Hepatocyte (in vitro differentiated cells): ENCODE measurements around the gene B4GALT2. TPM values are rescaled to one million over a fixed set of nuclear protein-coding genes. Genes with fewer than 3 reads are reported as not detected.

Experiments used
- DNase-seq: peaks from one replicate; pipeline ENCODE4 v3.0.0-alpha.2; 2016; ENCODE audit warnings: low spot score
- H2AFZ ChIP-seq: fragments of 200-600 bp; sonication (generic); 2 replicates; pipeline ENCODE4 v1.6.0; 2016; ENCODE audit warnings: antibody characterized with exemption, mild to moderate bottlenecking
- H3K27ac ChIP-seq: fragments of 200-600 bp; sonication (generic); 2 replicates; pipeline ENCODE4 v1.5.1; 2016; ENCODE audit warnings: mild to moderate bottlenecking
- H3K27me3 ChIP-seq: fragments of 200-600 bp; sonication (generic); 2 replicates; pipeline ENCODE4 v1.6.1; 2016
- H3K36me3 ChIP-seq: fragments of 200-600 bp; sonication (generic); replicated peaks from 2 replicates; pipeline ENCODE4 v1.5.1; 2016; ENCODE audit warnings: low read depth; ENCODE audit not compliant: insufficient read depth
- H3K4me1 ChIP-seq: fragments of 200-600 bp; sonication (generic); 2 replicates; pipeline ENCODE4 v1.5.1; 2016; ENCODE audit warnings: mild to moderate bottlenecking, moderate library complexity; ENCODE audit not compliant: insufficient read depth
- H3K4me2 ChIP-seq: fragments of 200-600 bp; sonication (generic); 2 replicates; pipeline ENCODE4 v1.6.0; 2016
- H3K4me3 ChIP-seq: fragments of 200-600 bp; sonication (generic); 2 replicates; pipeline ENCODE4 v1.5.1; 2016; ENCODE audit warnings: mild to moderate bottlenecking
- H3K79me2 ChIP-seq: fragments of 200-600 bp; sonication (generic); 2 replicates; pipeline ENCODE4 v1.6.0; 2017; ENCODE audit warnings: mild to moderate bottlenecking
- H3K9me2 ChIP-seq: fragments of 200-600 bp; sonication (generic); replicated peaks from 2 replicates; pipeline ENCODE4 v1.6.0; 2017; ENCODE audit warnings: mild to moderate bottlenecking; ENCODE audit not compliant: insufficient read depth
- H3K9me3 ChIP-seq: fragments of 200-600 bp; sonication (generic); 2 replicates; pipeline ENCODE4 v1.5.1; 2016; ENCODE audit warnings: low read depth, mild to moderate bottlenecking
- H4K20me1 ChIP-seq: fragments of 200-600 bp; sonication (generic); 2 replicates; pipeline ENCODE4 v1.6.0; 2016; ENCODE audit warnings: mild to moderate bottlenecking; ENCODE audit not compliant: insufficient read depth, poor library complexity, severe bottlenecking
- CTCF ChIP-seq: fragments of 200-600 bp; sonication (generic); IDR thresholded peaks from 2 replicates; pipeline ENCODE4 v1.5.1; 2016; ENCODE audit warnings: antibody characterized with exemption, mild to moderate bottlenecking; ENCODE audit not compliant: poor library complexity
- EZH2 ChIP-seq: fragments of 200-600 bp; sonication (generic); IDR thresholded peaks from 2 replicates; pipeline ENCODE4 v1.6.1; 2016; ENCODE audit warnings: antibody characterized with exemption, mild to moderate bottlenecking, borderline replicate concordance
- EZH2phosphoT487 ChIP-seq: fragments of 200-600 bp; sonication (generic); IDR thresholded peaks from one replicate; pipeline ENCODE4 v1.6.1; 2018; ENCODE audit warnings: antibody characterized with exemption, mild to moderate bottlenecking, low read depth, moderate library complexity; ENCODE audit not compliant: unreplicated experiment, severe bottlenecking
- WGBS: methylation state at CpG from one replicate; pipeline ENCODE4 v1.1.6; 2016; ENCODE audit warnings: low lambda C conversion rate; ENCODE audit errors: missing lambda C conversion rate; 5-methylcytosine and 5-hydroxymethylcytosine counted together
- polyA plus RNA-seq: library from polyadenylated mRNA; unstranded; fragments of >200 nt; fragmentation: Nextera tagmentation; extraction: Ambion mirVana; gene quantifications from 2 replicates; pipeline ENCODE4 v1.2.1, GENCODE V29; 2016
- total RNA-seq: library from RNA; depleted of rRNA; stranded (reverse); fragments of >200 nt; gene quantifications from 2 replicates; pipeline ENCODE4 v1.2.3, GENCODE V29; 2014

The B4GALT2 gene
- total and polyA plus RNA-seq, 2 experiments from 2014 or later: 48.2 to 68.8 TPM

- H3K79me2 ChIP-seq: no peaks in the 10 kb centered on the region
- H2AFZ ChIP-seq: no peak overlapping the region
- no peak for DNase-seq
- no peaks in the 10 kb centered on the region for H3K9me2 ChIP-seq
- WGBS: 94% methylated on average over 8 of the region's 8 CpGs
- H3K9me3 ChIP-seq: no peaks in the 10 kb centered on the region
- H3K4me1 ChIP-seq: no peaks in the 10 kb centered on the region
- TF ChIP-seq EZH2phosphoT487 (no peak), EZH2 (no peak), CTCF (no peak)
- H3K36me3 ChIP-seq: no peaks in the 10 kb centered on the region
- H3K27me3 ChIP-seq: no peaks in the 10 kb centered on the region
- no peak overlapping the region for H3K4me3 ChIP-seq
- H3K27ac ChIP-seq: no peak overlapping the region
- no peak overlapping the region for H3K4me2 ChIP-seq
- no peaks in the 10 kb centered on the region for H4K20me1 ChIP-seq
These were observed 18.2 kb upstream of the B4GALT2 start for GRCh38 chr1:43960798-43961197.

GRCh38 chr1:43961692-43962091 lies 17.3 kb upstream of the B4GALT2 start:
- no peaks in the 10 kb centered on the region for H4K20me1 ChIP-seq

GRCh38 chr1:43962324-43962723 lies 16.7 kb upstream of the B4GALT2 start:
- H4K20me1 ChIP-seq: no peaks in the 10 kb centered on the region
- H3K9me2 ChIP-seq: no peaks in the 10 kb centered on the region
- TF ChIP-seq EZH2phosphoT487 (no peak), CTCF (no peak), EZH2 (no peak)
- H3K36me3 ChIP-seq: no peaks in the 10 kb centered on the region
- H2AFZ ChIP-seq: no peak overlapping the region
- H3K27ac ChIP-seq: no peak overlapping the region
- H3K27me3 ChIP-seq: no peaks in the 10 kb centered on the region
- WGBS: 96% methylated on average over 2 of the region's 2 CpGs
- no peak overlapping the region for H3K4me2 ChIP-seq
- no peak for DNase-seq
- no peaks in the 10 kb centered on the region for H3K9me3 ChIP-seq
- H3K4me3 ChIP-seq: no peak overlapping the region
- no peaks in the 10 kb centered on the region for H3K4me1 ChIP-seq
- H3K79me2 ChIP-seq: no peaks in the 10 kb centered on the region

More at GRCh38 chr1:43961692-43962091, 17.3 kb upstream of the B4GALT2 start:
- TF ChIP-seq CTCF: no peak
- TF ChIP-seq EZH2: no peak
- TF ChIP-seq EZH2phosphoT487: no peak
- Histone ChIP-seq H3K27me3 (no peaks in the 10 kb centered on the region), H3K79me2 (no peaks in the 10 kb centered on the region), H3K36me3 (no peaks in the 10 kb centered on the region), H3K9me2 (no peaks in the 10 kb centered on the region), H3K4me3 (no peak overlapping the region), H2AFZ (no peak overlapping the region), H3K4me1 (no peaks in the 10 kb centered on the region), H3K9me3 (no peaks in the 10 kb centered on the region), H3K27ac (no peak overlapping the region), H3K4me2 (no peak overlapping the region)
- DNase-seq: no peak
- WGBS: 100% methylated on average over 3 of the region's 3 CpGs

- H3K36me3 ChIP-seq: no peaks in the 10 kb centered on the region
- no peak overlapping the region for H3K4me3 ChIP-seq
- no peak overlapping the region for H3K27ac ChIP-seq
- no peak overlapping the region for H3K4me2 ChIP-seq
- H3K27me3 ChIP-seq: no peaks in the 10 kb centered on the region
- WGBS: 95% methylated on average over 3 of the region's 3 CpGs
- no peak for TF ChIP-seq CTCF
- TF ChIP-seq EZH2phosphoT487: no peak
- TF ChIP-seq EZH2: no peak
- no peaks in the 10 kb centered on the region for H3K4me1 ChIP-seq
- no peaks in the 10 kb centered on the region for H3K9me3 ChIP-seq
- no peak overlapping the region for H2AFZ ChIP-seq
- no peaks in the 10 kb centered on the region for H3K79me2 ChIP-seq
- no peaks in the 10 kb centered on the region for H4K20me1 ChIP-seq
- no peak for DNase-seq
- no peaks in the 10 kb centered on the region for H3K9me2 ChIP-seq
These were observed 16.0 kb upstream of the B4GALT2 start for GRCh38 chr1:43963006-43963405.
